Measurements from ENCODE around the gene SMIM35.

The SMIM35 gene

GRCh38 chr11:117960406-117960805, 126.4 kb downstream of the SMIM35 start:
- Histone ChIP-seq H3K9me2 (ENCODE audit: low read depth, low read length) (no peaks in the 10 kb centered on the region), H3K9me3 (ENCODE audit: low read length) (no peaks in the 10 kb centered on the region), H3K4me3 (ENCODE audit: low read depth, low read length, poor library complexity, severe bottlenecking) (no peak overlapping the region), H3K27ac (ENCODE audit: low read depth, low read length, poor library complexity, severe bottlenecking) (no peak overlapping the region), H3K36me3 (ENCODE audit: insufficient read depth, low read length) (no peaks in the 10 kb centered on the region), H3F3A (ENCODE audit: insufficient read depth, low read length) (no peaks in the 10 kb centered on the region), H3K4me2 (ENCODE audit: low read length) (no peak overlapping the region), H3K79me2 (ENCODE audit: insufficient read depth, low read length) (no peaks in the 10 kb centered on the region), H2AFZ (ENCODE audit: low read length) (no peak overlapping the region), H3K4me1 (ENCODE audit: insufficient read depth, low read length, severe bottlenecking) (peaks cover 4% of the 10 kb centered on the region), H3K9ac (ENCODE audit: low read length) (no peak overlapping the region), H3K27me3 (ENCODE audit: insufficient read depth, low read length) (no peaks in the 10 kb centered on the region), H4K20me1 (ENCODE audit: insufficient read depth, low read length) (no peaks in the 10 kb centered on the region)
- TF ChIP-seq, protein P1, sequence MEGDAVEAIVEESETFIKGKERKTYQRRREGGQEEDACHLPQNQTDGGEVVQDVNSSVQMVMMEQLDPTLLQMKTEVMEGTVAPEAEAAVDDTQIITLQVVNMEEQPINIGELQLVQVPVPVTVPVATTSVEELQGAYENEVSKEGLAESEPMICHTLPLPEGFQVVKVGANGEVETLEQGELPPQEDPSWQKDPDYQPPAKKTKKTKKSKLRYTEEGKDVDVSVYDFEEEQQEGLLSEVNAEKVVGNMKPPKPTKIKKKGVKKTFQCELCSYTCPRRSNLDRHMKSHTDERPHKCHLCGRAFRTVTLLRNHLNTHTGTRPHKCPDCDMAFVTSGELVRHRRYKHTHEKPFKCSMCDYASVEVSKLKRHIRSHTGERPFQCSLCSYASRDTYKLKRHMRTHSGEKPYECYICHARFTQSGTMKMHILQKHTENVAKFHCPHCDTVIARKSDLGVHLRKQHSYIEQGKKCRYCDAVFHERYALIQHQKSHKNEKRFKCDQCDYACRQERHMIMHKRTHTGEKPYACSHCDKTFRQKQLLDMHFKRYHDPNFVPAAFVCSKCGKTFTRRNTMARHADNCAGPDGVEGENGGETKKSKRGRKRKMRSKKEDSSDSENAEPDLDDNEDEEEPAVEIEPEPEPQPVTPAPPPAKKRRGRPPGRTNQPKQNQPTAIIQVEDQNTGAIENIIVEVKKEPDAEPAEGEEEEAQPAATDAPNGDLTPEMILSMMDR (IDR thresholded peaks at IDR 0.05; ENCODE audit: low read length), result no peak
- TF ChIP-seq EZH2 (IDR thresholded peaks at IDR 0.05; ENCODE audit: borderline replicate concordance, low read length), result no peak

GRCh38 chr11:117959438-117960149, 127.2 kb downstream of the SMIM35 start:
- H3K27ac ChIP-seq (ENCODE audit: low read depth, low read length, poor library complexity, severe bottlenecking), result no peak overlapping the region
- H3K9me3 ChIP-seq (ENCODE audit: low read length), result no peaks in the 10 kb centered on the region
- no peaks in the 10 kb centered on the region for H3K79me2 ChIP-seq (ENCODE audit: insufficient read depth, low read length)
- peaks cover 4% of the 10 kb centered on the region for H3K4me1 ChIP-seq (ENCODE audit: insufficient read depth, low read length, severe bottlenecking)
- no peaks in the 10 kb centered on the region for H4K20me1 ChIP-seq (ENCODE audit: insufficient read depth, low read length)
- H3K9ac ChIP-seq (ENCODE audit: low read length), result no peak overlapping the region
- TF ChIP-seq, protein P1 (IDR thresholded peaks at IDR 0.05; ENCODE audit: low read length), result no peak
- TF ChIP-seq EZH2 (IDR thresholded peaks at IDR 0.05; ENCODE audit: borderline replicate concordance, low read length), result no peak
- H3K4me3 ChIP-seq (ENCODE audit: low read depth, low read length, poor library complexity, severe bottlenecking), result no peak overlapping the region
- H3K4me2 ChIP-seq (ENCODE audit: low read length), result no peak overlapping the region
- no peaks in the 10 kb centered on the region for H3K27me3 ChIP-seq (ENCODE audit: insufficient read depth, low read length)
- no peaks in the 10 kb centered on the region for H3K36me3 ChIP-seq (ENCODE audit: insufficient read depth, low read length)
- H2AFZ ChIP-seq (ENCODE audit: low read length), result no peak overlapping the region
- no peaks in the 10 kb centered on the region for H3F3A ChIP-seq (ENCODE audit: insufficient read depth, low read length)
- no peaks in the 10 kb centered on the region for H3K9me2 ChIP-seq (ENCODE audit: low read depth, low read length)

GRCh38 chr11:117958949-117959348, 127.8 kb downstream of the SMIM35 start:
- Histone ChIP-seq H4K20me1 (ENCODE audit: insufficient read depth, low read length) (no peaks in the 10 kb centered on the region), H3K79me2 (ENCODE audit: insufficient read depth, low read length) (no peaks in the 10 kb centered on the region), H3K9me2 (ENCODE audit: low read depth, low read length) (no peaks in the 10 kb centered on the region), H3K9ac (ENCODE audit: low read length) (no peak overlapping the region), H3K27ac (ENCODE audit: low read depth, low read length, poor library complexity, severe bottlenecking) (no peak overlapping the region), H3K4me2 (ENCODE audit: low read length) (no peak overlapping the region), H3K27me3 (ENCODE audit: insufficient read depth, low read length) (no peaks in the 10 kb centered on the region), H3K36me3 (ENCODE audit: insufficient read depth, low read length) (no peaks in the 10 kb centered on the region), H3K4me3 (ENCODE audit: low read depth, low read length, poor library complexity, severe bottlenecking) (no peak overlapping the region), H2AFZ (ENCODE audit: low read length) (no peak overlapping the region), H3F3A (ENCODE audit: insufficient read depth, low read length) (no peaks in the 10 kb centered on the region), H3K9me3 (ENCODE audit: low read length) (no peaks in the 10 kb centered on the region), H3K4me1 (ENCODE audit: insufficient read depth, low read length, severe bottlenecking) (peaks cover 4% of the 10 kb centered on the region)
- no peak for TF ChIP-seq EZH2 (IDR thresholded peaks at IDR 0.05; ENCODE audit: borderline replicate concordance, low read length)
- TF ChIP-seq, protein P1 (IDR thresholded peaks at IDR 0.05; ENCODE audit: low read length), result no peak
